Measurements from ENCODE around the gene HRAS. TPM values are rescaled to one million over a fixed set of nuclear protein-coding genes. Genes with fewer than 3 reads are reported as not detected.

HRAS gene
- total and polyA plus RNA-seq, 3 experiments from 2014 or later, result 22.5 to 91.5 (median 86.9) TPM

DNA sequence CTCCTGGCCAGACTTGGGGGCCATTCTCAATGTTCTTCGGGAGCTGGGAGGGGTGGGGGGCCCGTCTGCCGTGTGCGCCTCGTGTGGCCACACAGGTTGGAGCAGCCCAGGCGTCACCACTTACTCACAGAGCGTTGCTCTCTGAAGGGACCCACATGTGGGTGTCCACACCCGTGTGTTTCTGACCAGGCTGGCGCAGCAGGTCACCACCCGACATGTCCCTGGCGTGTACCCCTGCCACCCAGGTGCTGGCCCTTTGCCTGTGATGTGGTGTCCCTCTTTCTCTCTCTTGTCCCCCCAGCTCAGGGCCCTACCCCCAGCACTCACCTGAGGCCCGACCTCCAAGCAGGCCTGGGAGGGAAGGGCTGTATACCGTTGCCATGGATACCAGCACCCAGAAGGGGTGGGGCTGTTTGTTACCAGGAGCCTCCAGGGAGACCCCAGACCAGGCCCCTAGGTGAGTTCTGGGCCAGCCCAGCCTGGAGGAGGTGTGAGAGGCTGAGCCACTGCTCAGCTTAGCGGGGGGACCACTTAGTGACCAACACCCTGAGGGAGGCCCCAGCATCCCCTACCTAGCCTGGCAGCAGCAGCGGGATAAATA, 23.7 kb upstream of the HRAS start:
- Histone ChIP-seq H3K27me3 (ENCODE audit: insufficient read depth, low read length, poor library complexity, severe bottlenecking) (no peaks in the 10 kb centered on the region), H3K4me1 (ENCODE audit: insufficient read depth, low read length) (peaks cover 24% of the 10 kb centered on the region), H3K36me3 (ENCODE audit: insufficient read depth, low read length) (no peaks in the 10 kb centered on the region), H3K9me3 (ENCODE audit: low read length) (no peaks in the 10 kb centered on the region), H3K4me3 (ENCODE audit: low read length) (no peak overlapping the region), H3K27ac (ENCODE audit: low read depth, low read length) (peak overlapping the region; percentile 51)
- H3K36me3 Mint-ChIP-seq, result peaks cover 0 to 8% (median 0%) of the 10 kb centered on the region in 3 donors
- peak overlapping the region in 2 of 7 donors; percentile 39 to 75 for H3K4me3 Mint-ChIP-seq
- H3K27me3 Mint-ChIP-seq, result peaks cover 0 to 3% of the 10 kb centered on the region in 2 donors
- H3K4me1 Mint-ChIP-seq, result peaks cover 10 to 27% (median 10%) of the 10 kb centered on the region in 3 donors
- ChIA-PET CTCF (interaction anchor here (0.9 to 1.6 kb wide), 4 partner anchors 17 to 167 kb away, joined by 3 to 5 read pairs (median 4); partner anchors contain the start of genes HRAS and PHRF1), POLR2A (interaction anchor here (1.5 kb wide), 1 partner anchor 56 kb away, joined by 5 read pairs; the partner anchor contains the start of gene IRF7)
- no peaks in the 10 kb centered on the region for H3K9me3 Mint-ChIP-seq
- H3K27ac Mint-ChIP-seq, result peak overlapping the region in 3 of 8 donors; percentile 59 to 93 (median 90)
- peak in 2 of 5 donors; percentile 18 to 65 for DNase-seq

DNA sequence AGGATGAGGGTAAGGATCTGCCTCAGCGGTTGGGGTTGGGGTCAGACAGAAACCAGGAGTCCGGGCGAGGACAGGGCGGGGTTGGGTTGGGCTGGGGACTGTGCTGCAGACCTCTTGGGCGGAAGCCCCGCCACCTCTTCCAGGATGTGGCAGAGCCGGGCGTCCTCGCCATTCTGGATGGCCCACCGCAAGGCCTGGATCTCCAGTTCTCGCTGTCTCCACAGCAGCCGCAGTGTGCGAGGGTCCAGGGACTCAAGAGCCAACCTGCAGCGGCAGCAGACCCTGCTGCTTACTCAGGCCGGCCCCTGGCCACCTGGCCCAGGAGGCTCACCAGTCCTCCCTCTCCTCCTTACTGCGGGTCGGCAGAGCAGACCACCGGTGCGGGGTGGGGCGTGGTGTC, 23.1 kb upstream of the HRAS start:
- H3K27me3 Mint-ChIP-seq, result peaks cover 0 to 3% of the 10 kb centered on the region in 2 donors
- peaks cover 0 to 4% (median 0%) of the 10 kb centered on the region in 3 donors for H3K36me3 Mint-ChIP-seq
- ChIA-PET POLR2A (no interaction called here), CTCF (no interaction called here)
- peak overlapping the region in 1 of 8 donors; percentile 90 for H3K27ac Mint-ChIP-seq
- Histone ChIP-seq H3K4me1 (ENCODE audit: insufficient read depth, low read length) (peaks cover 29% of the 10 kb centered on the region), H3K36me3 (ENCODE audit: insufficient read depth, low read length) (no peaks in the 10 kb centered on the region), H3K27me3 (ENCODE audit: insufficient read depth, low read length, poor library complexity, severe bottlenecking) (no peaks in the 10 kb centered on the region), H3K9me3 (ENCODE audit: low read length) (no peaks in the 10 kb centered on the region), H3K4me3 (ENCODE audit: low read length) (no peak overlapping the region), H3K27ac (ENCODE audit: low read depth, low read length) (no peak overlapping the region)
- no peaks in the 10 kb centered on the region for H3K9me3 Mint-ChIP-seq
- H3K4me1 Mint-ChIP-seq, result peaks cover 10 to 27% (median 10%) of the 10 kb centered on the region in 3 donors
- DNase-seq, result no peak
- H3K4me3 Mint-ChIP-seq, result peak overlapping the region in 2 of 7 donors; percentile 43 to 75

DNA sequence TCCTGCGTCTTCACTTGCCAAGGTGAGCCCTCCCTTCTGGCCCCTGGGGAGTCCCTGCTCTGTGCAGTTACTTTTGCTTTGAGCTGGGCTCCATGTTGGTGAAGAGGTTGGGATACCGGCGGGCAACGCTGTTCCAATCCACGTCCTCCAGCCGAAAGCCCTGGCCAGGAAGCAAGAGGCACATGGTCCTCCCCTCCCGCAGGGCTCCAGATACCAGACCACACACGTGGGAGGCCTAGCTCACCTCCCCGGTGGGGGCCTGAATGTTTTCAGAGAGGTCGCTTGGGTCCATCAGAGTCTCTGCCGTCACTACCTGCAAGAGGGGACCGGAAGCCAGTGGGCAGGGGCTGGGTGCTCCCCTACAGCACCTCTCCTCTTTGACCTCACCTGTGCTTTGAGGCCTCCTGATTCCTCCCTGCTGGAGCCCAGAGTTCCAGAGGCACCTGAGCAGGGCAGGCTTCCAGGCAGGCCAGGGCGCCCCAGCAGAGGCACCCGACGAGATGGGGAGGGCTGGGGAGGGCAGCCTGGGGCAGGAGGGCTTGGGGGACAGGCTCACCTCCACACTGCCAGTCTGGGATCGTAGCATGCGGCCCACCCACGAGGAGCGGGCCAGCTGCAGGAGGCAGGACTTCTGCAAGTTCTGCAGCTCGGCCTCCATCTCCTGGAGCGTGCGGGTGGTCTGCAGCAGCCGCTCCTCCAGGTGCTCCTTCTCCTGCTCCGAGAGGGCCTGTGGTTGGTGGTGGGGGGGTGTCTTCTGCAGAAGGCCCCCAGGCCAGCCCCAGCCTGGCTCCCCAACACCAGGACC, 22.2 kb upstream of the HRAS start:
- Mint-ChIP-seq H3K4me3 (peak overlapping the region in 5 of 7 donors; percentile 19 to 77 (median 46)), H3K9me3 (no peaks in the 10 kb centered on the region), H3K36me3 (peaks cover 0 to 3% (median 0%) of the 10 kb centered on the region in 3 donors), H3K27me3 (peaks cover 0 to 3% of the 10 kb centered on the region in 2 donors), H3K27ac (peak overlapping the region in 3 of 8 donors; percentile 37 to 60 (median 52)), H3K4me1 (peaks cover 10 to 27% (median 10%) of the 10 kb centered on the region in 3 donors)
- Histone ChIP-seq H3K27ac (ENCODE audit: low read depth, low read length) (no peak overlapping the region), H3K4me3 (ENCODE audit: low read length) (no peak overlapping the region), H3K36me3 (ENCODE audit: insufficient read depth, low read length) (no peaks in the 10 kb centered on the region), H3K9me3 (ENCODE audit: low read length) (no peaks in the 10 kb centered on the region), H3K27me3 (ENCODE audit: insufficient read depth, low read length, poor library complexity, severe bottlenecking) (no peaks in the 10 kb centered on the region), H3K4me1 (ENCODE audit: insufficient read depth, low read length) (peaks cover 29% of the 10 kb centered on the region)
- CTCF ChIA-PET, result interaction anchor here (1.2 to 4.0 kb wide), 4 partner anchors 8 to 169 kb away, joined by 3 to 49 read pairs (median 16); partner anchors contain the start of gene PHRF1
- peak in 1 of 5 donors; percentile 48 for DNase-seq
- POLR2A ChIA-PET, result interaction anchor here (0.6 to 1.0 kb wide), 2 partner anchors 18 to 219 kb away, joined by 3 to 7 read pairs; partner anchors contain the start of gene PHRF1

DNA sequence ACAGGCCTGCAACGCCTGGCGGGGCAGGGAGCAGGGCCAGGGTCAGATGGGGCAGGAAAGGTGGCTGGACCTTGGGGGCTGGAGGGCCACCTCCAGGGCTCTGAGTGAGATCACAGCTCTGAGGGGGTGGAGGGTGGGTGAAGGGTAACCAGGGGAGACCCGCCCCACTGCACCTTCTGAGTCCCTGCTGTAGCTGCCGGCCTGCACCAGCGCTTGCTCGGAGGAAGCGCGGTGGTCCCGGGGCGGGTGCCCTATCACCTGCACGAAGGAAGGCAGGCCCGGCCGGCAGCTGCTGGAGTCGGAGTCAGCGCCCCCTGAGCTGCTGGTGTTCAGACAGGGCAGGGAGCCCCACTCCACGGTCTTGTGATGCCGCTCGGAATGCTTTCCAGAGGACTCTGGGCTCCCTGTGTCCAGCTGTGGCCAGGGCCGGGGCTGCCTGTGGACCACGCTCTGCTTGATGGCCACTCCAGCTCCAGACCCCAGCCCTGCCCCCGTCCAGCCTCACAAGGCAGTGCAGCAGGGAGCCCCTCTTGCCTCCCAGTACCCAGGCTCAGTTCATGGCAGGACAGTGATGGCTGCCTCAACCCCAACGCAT, 21.4 kb upstream of the HRAS start:
- DNase-seq, result no peak
- Mint-ChIP-seq H3K27ac (peak overlapping the region in 4 of 8 donors; percentile 37 to 79 (median 56)), H3K27me3 (peaks cover 0 to 3% of the 10 kb centered on the region in 2 donors)

DNA sequence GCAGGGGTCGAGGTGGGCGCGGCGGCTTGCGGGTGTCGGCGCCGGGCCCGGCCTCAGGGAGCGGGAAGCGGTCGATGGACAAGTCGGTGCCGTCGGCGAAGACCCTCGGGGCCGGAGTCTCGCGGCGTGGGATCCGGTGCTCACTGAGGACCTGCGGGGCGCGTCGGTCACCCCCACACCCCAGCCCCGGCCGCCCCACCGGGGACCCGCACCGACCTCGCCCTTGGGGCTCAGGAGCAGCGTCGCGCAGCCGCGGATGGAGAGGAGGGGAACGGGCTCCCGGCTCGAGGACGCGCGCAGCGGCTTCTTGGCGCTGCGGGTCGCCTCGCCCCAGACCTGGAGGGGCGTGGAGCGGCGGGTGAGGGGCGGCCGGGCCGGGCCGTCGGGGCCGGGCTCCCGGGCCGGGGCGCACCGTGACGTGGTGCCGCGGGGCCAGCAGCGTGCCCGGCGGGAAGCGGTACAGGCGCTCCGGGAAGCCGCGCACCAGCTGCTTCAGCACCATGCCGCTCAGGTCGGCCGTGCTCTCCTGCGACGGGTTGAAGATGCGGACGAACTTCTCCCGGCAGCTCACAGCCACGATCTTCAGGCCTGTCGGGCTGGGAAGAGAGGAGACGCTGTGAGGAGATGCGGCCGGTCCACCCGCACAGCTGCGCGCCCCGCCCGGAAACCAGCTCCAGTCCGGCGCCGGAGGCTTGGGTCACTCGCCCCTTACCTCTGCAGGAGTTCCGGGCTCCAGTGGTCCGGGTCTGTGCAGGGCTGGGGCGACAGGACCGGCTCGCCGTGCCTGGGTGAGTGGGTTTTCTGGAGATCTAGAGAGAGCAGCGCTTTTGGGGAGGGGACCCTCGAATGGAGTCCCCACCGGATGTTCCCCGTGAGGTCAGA, 20.6 kb upstream of the HRAS start:
- H3K4me1 Mint-ChIP-seq, result peaks cover 5 to 18% (median 6%) of the 10 kb centered on the region in 3 donors
- Histone ChIP-seq H3K4me1 (ENCODE audit: insufficient read depth, low read length) (peaks cover 18% of the 10 kb centered on the region), H3K36me3 (ENCODE audit: insufficient read depth, low read length) (no peaks in the 10 kb centered on the region), H3K9me3 (ENCODE audit: low read length) (no peaks in the 10 kb centered on the region), H3K27ac (ENCODE audit: low read depth, low read length) (no peak overlapping the region), H3K4me3 (ENCODE audit: low read length) (no peak overlapping the region), H3K27me3 (ENCODE audit: insufficient read depth, low read length, poor library complexity, severe bottlenecking) (no peaks in the 10 kb centered on the region)
- peak overlapping the region in 6 of 7 donors; percentile 8 to 77 (median 58) for H3K4me3 Mint-ChIP-seq
- CTCF ChIA-PET, result interaction anchor here (0.6 to 4.0 kb wide), 14 partner anchors 10 to 208 kb away, joined by 3 to 49 read pairs (median 4); partner anchors contain the start of genes DEAF1, HRAS, LRRC56 and PHRF1
- no peaks in the 10 kb centered on the region for H3K36me3 Mint-ChIP-seq
- H3K9me3 Mint-ChIP-seq, result no peaks in the 10 kb centered on the region
- H3K27ac Mint-ChIP-seq, result no peak overlapping the region
- H3K27me3 Mint-ChIP-seq, result peaks cover 0 to 1% of the 10 kb centered on the region in 2 donors
- peak in 2 of 5 donors; percentile 23 to 53 for DNase-seq
- POLR2A ChIA-PET, result interaction anchor here (0.7 to 1.8 kb wide), 5 partner anchors 13 to 169 kb away, joined by 3 to 13 read pairs (median 4); partner anchors contain the start of genes IRF7 and PHRF1

More for the DNA sequence above, 21.4 kb upstream of the HRAS start:
- ChIA-PET CTCF (interaction anchor here (0.7 to 4.0 kb wide), 8 partner anchors 9 to 170 kb away, joined by 3 to 49 read pairs (median 4); partner anchors contain the start of gene PHRF1), POLR2A (interaction anchor here (0.7 to 1.0 kb wide), 3 partner anchors 12 to 59 kb away, joined by 3 to 5 read pairs (median 4); partner anchors contain the start of genes IRF7 and PHRF1)
- H3K36me3 ChIP-seq (ENCODE audit: insufficient read depth, low read length), result no peaks in the 10 kb centered on the region
- H3K9me3 ChIP-seq (ENCODE audit: low read length), result no peaks in the 10 kb centered on the region
- H3K9me3 Mint-ChIP-seq, result no peaks in the 10 kb centered on the region
- peaks cover 10 to 24% (median 10%) of the 10 kb centered on the region in 3 donors for H3K4me1 Mint-ChIP-seq
- H3K4me1 ChIP-seq (ENCODE audit: insufficient read depth, low read length), result peaks cover 22% of the 10 kb centered on the region
- peak overlapping the region; percentile 23 to 77 (median 57) for H3K4me3 Mint-ChIP-seq
- H3K27ac ChIP-seq (ENCODE audit: low read depth, low read length), result no peak overlapping the region
- H3K4me3 ChIP-seq (ENCODE audit: low read length), result no peak overlapping the region
- peaks cover 0 to 3% (median 0%) of the 10 kb centered on the region in 3 donors for H3K36me3 Mint-ChIP-seq
- H3K27me3 ChIP-seq (ENCODE audit: insufficient read depth, low read length, poor library complexity, severe bottlenecking), result no peaks in the 10 kb centered on the region

DNA sequence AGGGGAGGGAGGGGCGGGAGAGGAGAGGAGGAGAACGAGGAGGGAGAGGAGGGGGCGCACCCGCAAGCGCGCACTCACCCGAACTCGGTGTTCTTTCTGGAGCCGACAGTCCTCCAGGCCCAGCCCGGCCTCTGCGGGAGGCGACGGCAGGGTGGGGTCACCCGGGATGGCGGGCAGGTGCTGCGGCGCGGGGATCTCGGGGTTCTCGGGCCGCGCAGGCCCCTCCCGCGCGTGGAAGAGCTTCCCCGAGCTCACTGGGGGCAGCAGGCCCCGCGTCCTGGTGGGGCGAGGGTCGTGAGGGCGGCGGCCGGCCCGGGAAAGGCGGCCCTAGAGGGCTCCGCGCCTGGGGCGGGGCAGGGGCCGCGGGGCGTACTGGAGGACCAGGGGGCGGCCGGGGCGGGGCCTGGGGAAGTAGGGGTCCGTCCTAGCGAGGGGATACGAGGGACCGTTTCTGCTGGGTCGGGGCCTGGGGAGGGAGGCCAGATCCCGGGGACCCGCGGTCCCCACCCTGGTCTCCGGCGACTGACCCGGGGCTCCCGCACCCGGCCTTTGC, 19.9 kb upstream of the HRAS start:
- Histone ChIP-seq H3K27ac (ENCODE audit: low read depth, low read length) (no peak overlapping the region), H3K4me1 (ENCODE audit: insufficient read depth, low read length) (peaks cover 17% of the 10 kb centered on the region), H3K27me3 (ENCODE audit: insufficient read depth, low read length, poor library complexity, severe bottlenecking) (no peaks in the 10 kb centered on the region), H3K9me3 (ENCODE audit: low read length) (no peaks in the 10 kb centered on the region), H3K36me3 (ENCODE audit: insufficient read depth, low read length) (no peaks in the 10 kb centered on the region), H3K4me3 (ENCODE audit: low read length) (no peak overlapping the region)
- no peaks in the 10 kb centered on the region for H3K9me3 Mint-ChIP-seq
- H3K4me3 Mint-ChIP-seq, result peak overlapping the region in 3 of 7 donors; percentile 12 to 68 (median 47)
- no peaks in the 10 kb centered on the region for H3K36me3 Mint-ChIP-seq
- ChIA-PET POLR2A (interaction anchor here (0.6 to 1.8 kb wide), 6 partner anchors 9 to 202 kb away, joined by 3 to 13 read pairs (median 4); partner anchors contain the start of gene PHRF1), CTCF (interaction anchor here (0.6 to 4.0 kb wide), 15 partner anchors 10 to 211 kb away, joined by 3 to 49 read pairs (median 4); partner anchors contain the start of genes DEAF1, HRAS, LRRC56 and SCT)
- peaks cover 0 to 1% of the 10 kb centered on the region in 2 donors for H3K27me3 Mint-ChIP-seq
- H3K4me1 Mint-ChIP-seq, result peaks cover 5 to 17% (median 5%) of the 10 kb centered on the region in 3 donors
- no peak overlapping the region for H3K27ac Mint-ChIP-seq
- DNase-seq, result peak in 2 of 5 donors; percentile 32 to 56
